ENCODE data around the gene AR. TPM values are rescaled to one million over a fixed set of nuclear protein-coding genes. Genes with fewer than 3 reads are reported as not detected.

The AR gene
- total RNA-seq, 6 experiments from 2014 or later, result 12.2 to 18.2 (median 15.5) TPM

DNA sequence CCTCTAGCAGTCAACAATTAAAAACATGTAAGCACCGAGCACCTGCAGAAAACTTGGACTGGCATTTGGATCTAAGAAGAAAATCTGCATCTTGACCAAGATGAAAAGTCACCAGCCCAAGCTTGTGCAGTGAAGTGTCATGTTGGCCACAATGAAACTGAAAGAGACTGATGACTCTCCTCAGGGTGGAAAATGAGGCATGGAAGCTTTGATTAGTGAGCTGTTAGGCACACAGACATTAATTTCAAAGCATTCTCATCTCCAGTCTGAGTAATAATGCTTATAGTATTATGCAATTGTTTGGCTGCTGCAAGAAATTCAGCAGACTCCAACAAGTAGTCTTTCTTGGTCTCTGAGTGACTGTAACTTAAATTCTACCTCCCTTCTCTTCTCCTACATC, 150.1 kb downstream of the AR start:
- peaks cover 10% of the 10 kb centered on the region; the same call in 1 of the 2 replicates for H3K36me3 Mint-ChIP-seq (ENCODE audit: low read depth)
- no peak for TF ChIP-seq CTCF (IDR thresholded peaks at IDR 0.05)
- DNase-seq, result peak; percentile 5
- H3K27me3 Mint-ChIP-seq (ENCODE audit: insufficient read depth), result peaks cover 2% of the 10 kb centered on the region; the same call in 1 of the 2 replicates
- peak overlapping the region; percentile 33; the same call in 1 of the 2 replicates for H3K27ac Mint-ChIP-seq
- peaks cover 39% of the 10 kb centered on the region for H3K4me1 Mint-ChIP-seq (ENCODE audit: low read depth)
- no peak overlapping the region for H3K4me3 Mint-ChIP-seq
- H3K9me3 Mint-ChIP-seq, result no peaks in the 10 kb centered on the region

DNA sequence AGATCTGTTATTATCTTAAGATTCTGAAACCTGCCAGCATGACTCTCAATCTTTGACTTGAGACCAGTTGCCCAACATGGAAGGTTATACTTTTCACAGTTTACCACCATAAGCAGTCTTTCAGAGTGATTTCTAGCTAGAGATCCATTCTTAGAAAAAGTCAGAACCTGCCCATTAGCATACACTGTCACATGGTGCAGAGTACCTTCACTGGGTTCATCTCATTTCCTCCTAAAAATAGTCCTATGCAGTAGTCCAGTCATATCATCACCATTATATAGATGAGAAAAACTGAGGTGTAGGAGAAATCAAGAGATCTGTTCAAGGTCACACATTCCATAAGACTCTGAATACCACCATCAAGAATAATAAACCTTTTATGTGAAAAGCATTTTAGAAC, 153.6 kb downstream of the AR start:
- H3K9me3 Mint-ChIP-seq, result no peaks in the 10 kb centered on the region
- peaks cover 4% of the 10 kb centered on the region; the same call in 1 of the 2 replicates for H3K36me3 Mint-ChIP-seq (ENCODE audit: low read depth)
- H3K27me3 Mint-ChIP-seq (ENCODE audit: insufficient read depth), result peaks cover 2% of the 10 kb centered on the region; the same call in 1 of the 2 replicates
- no peak for DNase-seq
- H3K4me1 Mint-ChIP-seq (ENCODE audit: low read depth), result peaks cover 41% of the 10 kb centered on the region
- no peak for TF ChIP-seq CTCF (IDR thresholded peaks at IDR 0.05)
- no peak overlapping the region for H3K27ac Mint-ChIP-seq
- H3K4me3 Mint-ChIP-seq, result no peak overlapping the region

GRCh38 chrX:67700602-67701001, 156.8 kb downstream of the AR start:
- H3K36me3 Mint-ChIP-seq (ENCODE audit: low read depth), result peaks cover 4% of the 10 kb centered on the region; the same call in 1 of the 2 replicates
- peaks cover 14% of the 10 kb centered on the region for H3K4me1 Mint-ChIP-seq (ENCODE audit: low read depth)
- TF ChIP-seq CTCF (IDR thresholded peaks at IDR 0.05), result no peak
- DNase-seq, result no peak
- H3K4me3 Mint-ChIP-seq, result no peak overlapping the region
- no peaks in the 10 kb centered on the region for H3K9me3 Mint-ChIP-seq
- no peak overlapping the region for H3K27ac Mint-ChIP-seq
- peaks cover 2% of the 10 kb centered on the region; the same call in 1 of the 2 replicates for H3K27me3 Mint-ChIP-seq (ENCODE audit: insufficient read depth)

GRCh38 chrX:67714004-67714403, 170.2 kb downstream of the AR start:
- H3K36me3 Mint-ChIP-seq (ENCODE audit: low read depth), result peaks cover 4% of the 10 kb centered on the region
- no peaks in the 10 kb centered on the region for H3K9me3 Mint-ChIP-seq
- H3K27me3 Mint-ChIP-seq (ENCODE audit: insufficient read depth), result no peaks in the 10 kb centered on the region
- H3K27ac Mint-ChIP-seq, result no peak overlapping the region
- no peak for TF ChIP-seq CTCF (IDR thresholded peaks at IDR 0.05)
- no peaks in the 10 kb centered on the region for H3K4me1 Mint-ChIP-seq (ENCODE audit: low read depth)
- DNase-seq, result no peak
- no peak overlapping the region for H3K4me3 Mint-ChIP-seq

- TF ChIP-seq CTCF (IDR thresholded peaks at IDR 0.05), result no peak
- no peak for DNase-seq
- H3K4me1 Mint-ChIP-seq (ENCODE audit: low read depth), result peaks cover 25% of the 10 kb centered on the region
Observed at GRCh38 chrX:67717571-67717970, 173.8 kb downstream of the AR start.

DNA sequence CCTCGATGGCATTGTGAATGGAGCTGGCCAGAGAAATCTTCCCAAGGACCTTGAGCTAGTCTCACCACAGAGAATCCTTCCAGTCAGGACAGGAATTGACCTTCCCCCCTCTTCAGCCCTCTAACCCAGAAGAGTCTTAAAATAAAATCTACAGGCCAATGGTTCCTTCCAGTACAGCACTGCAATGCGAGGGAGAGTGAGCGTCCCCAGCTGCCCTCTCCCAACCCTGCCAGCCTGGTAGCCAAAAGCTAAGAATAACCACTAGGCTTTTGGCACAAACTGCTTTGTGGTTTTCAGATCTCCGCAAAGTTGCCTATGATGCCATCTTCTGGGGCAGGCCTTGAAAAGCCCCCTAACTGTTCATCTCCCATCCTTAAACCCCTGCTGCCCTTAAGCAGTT, 175.1 kb downstream of the AR start:
- no peak for DNase-seq
- no peak overlapping the region for H3K4me3 Mint-ChIP-seq
- TF ChIP-seq CTCF (IDR thresholded peaks at IDR 0.05), result no peak
- H3K36me3 Mint-ChIP-seq (ENCODE audit: low read depth), result peaks cover 11% of the 10 kb centered on the region; the same call in 1 of the 2 replicates
- no peak overlapping the region for H3K27ac Mint-ChIP-seq
- H3K9me3 Mint-ChIP-seq, result no peaks in the 10 kb centered on the region
- H3K4me1 Mint-ChIP-seq (ENCODE audit: low read depth), result peaks cover 38% of the 10 kb centered on the region
- H3K27me3 Mint-ChIP-seq (ENCODE audit: insufficient read depth), result no peaks in the 10 kb centered on the region; the same call in 1 of the 2 replicates

More at GRCh38 chrX:67717571-67717970, 173.8 kb downstream of the AR start:
- peaks cover 4% of the 10 kb centered on the region; the same call in 1 of the 2 replicates for H3K36me3 Mint-ChIP-seq (ENCODE audit: low read depth)
- no peak overlapping the region for H3K4me3 Mint-ChIP-seq
- no peak overlapping the region for H3K27ac Mint-ChIP-seq
- no peaks in the 10 kb centered on the region for H3K27me3 Mint-ChIP-seq (ENCODE audit: insufficient read depth)
- no peaks in the 10 kb centered on the region for H3K9me3 Mint-ChIP-seq

Data from HFFc6 (cell line).